Endometrium (tissue), 2 donors: ENCODE results near the gene ARMC9.
A peak's percentile ranks its signal among the peaks of the same experiment; 100 is the strongest.
"Not testable (repeated sequence)": the region's sequence is repeated elsewhere in the genome, so short reads cannot be mapped to it uniquely, and the experiment has no call there.

Experiments used
- FAIRE-seq: peaks from 2 replicates; lab custom pipeline; 2012; peaks lifted over from hg19 to GRCh38; lab: Jason Lieb, UNC
- donor health status: control.
- donor health status: control.

ARMC9 gene

DNA sequence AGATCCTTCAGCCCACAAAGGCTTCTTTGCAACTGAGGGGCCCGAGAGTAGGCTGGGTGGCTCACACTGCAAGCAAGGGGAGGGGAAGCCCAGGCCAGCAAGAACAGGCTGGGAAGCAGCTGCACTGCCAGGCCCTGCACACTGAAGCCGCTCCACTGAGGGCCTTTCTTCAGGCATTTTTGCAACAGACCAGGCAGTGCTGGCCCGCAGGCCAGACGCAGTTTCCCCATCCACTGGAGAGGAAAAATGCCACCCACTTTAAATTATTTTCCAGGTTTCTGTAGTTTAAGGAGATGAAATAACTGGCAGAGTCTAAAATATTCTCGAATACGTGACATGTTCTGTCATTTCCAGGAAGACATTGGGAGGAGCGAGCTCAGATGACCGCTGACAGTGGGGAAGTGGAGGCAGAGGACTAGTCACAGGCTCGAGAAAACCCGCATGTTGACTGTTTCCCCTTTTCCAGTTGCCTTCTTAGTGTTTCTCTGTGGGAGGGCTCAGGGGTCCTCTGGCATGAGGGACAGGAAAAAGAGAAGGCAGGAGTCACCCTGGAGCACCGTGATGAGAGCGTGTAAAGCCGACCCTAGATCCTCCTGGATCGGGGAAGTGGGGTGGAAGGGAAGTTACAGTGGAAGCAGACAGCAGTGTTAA lies 143.8 kb downstream of the ARMC9 start:
- no peak for FAIRE-seq

DNA sequence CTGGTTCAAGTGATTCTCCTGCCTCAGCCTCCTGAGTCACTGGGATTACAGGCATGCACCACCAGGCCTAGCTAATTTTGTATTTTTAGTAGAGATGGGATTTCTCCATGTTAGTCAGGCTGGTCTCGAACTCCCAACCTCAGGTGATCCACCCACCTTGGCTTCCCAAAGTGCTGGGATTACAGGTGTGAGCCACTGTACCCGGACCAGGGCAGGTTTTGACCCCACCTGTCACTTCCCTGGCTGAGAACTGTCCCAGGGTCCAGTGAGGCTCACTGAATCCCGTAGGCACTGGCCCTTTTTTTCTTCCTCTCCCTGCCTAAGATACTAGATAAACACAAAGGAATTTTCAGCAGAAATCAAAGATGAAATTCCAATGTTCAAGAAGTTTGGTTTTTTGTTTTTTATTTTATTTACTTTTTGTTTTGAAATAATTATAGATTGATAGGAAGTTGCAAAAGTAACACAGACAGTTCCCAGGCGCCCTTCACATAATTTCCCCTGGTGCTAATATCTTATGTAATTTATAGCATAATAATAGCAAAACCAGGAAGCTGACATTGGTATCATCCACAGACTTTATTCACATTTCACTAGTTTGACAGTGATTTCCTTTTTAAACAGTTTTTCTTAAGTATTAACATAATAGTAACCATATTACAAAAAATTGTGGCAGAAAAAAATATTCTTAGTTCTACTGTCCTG lies 144.7 kb downstream of the ARMC9 start:
- no peak for FAIRE-seq

DNA sequence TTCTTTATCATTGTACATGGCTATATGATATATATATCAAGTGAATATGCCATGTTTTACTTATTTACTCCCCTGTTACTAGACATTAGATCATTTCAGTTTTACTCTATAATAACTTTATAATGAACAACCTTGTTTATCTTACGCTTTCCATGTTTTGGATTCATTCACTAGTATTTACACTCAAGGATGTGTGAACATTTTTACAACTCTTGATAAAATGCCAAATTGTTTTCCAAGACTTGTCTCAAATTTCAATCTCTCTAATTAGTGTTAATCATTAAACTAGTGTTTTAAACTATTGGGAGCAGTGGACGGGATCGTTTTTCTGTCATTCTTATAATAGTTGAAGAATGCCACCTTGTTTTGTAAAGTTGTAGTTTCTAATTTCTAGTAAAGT lies 145.6 kb downstream of the ARMC9 start:
- FAIRE-seq: peak; percentile 68

DNA sequence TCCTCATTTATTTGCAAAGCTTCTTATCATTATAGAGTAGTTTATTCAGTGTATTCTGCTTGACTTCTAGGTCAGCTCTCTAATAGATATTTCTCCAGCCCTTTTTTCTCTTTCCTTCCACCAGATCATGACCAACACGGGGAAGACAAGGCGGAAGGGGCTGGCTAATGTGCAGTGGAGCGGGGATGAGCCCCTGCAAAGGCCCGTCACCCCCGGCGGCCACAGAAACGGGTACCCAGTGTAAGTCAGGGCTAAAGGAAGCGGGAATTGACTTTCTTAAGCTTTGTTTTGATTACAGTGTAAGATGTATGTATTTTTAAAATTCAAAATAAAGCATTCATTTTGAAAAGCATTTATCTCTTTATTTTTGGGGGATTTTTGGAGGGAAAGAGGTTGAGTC lies 146.4 kb downstream of the ARMC9 start:
- FAIRE-seq: no peak

DNA sequence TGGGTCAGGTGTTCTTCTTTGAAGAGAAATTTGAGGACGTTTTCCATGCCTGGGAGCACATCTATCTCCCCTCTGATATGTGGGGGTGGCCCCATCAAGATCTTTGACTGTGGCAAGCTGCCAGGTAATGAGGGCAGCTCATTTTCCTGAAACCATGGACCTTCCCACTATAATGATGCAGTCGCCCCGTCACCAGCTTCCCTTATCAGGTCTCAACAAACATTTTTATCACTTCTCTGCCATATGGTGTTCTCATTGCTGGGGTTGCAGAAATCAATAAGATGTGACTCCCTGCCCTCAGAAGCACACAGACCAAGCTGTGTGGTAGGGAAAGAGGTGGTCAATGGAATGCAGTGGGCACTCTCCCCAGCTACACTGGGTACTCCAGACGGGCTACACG lies 148.7 kb downstream of the ARMC9 start:
- FAIRE-seq: no peak

DNA sequence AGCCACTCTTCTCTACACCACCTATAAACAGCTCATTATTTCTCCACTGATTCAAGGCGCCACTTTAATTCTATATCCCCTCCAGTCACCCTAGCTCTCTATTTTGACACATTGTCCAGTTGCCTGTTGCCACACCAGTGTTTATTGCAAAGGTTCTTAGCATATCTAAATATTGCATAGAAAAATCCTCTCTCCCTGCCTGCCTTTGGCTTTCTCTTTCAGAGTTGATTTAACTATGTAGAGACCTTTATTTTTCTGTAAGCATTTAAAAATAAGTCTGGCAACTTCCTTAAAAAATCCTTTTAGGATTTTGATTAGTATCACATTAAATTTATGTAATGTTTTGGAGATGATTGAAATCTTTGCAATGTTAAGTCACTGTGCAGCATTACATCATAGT lies 149.2 kb downstream of the ARMC9 start:
- no peak for FAIRE-seq

DNA sequence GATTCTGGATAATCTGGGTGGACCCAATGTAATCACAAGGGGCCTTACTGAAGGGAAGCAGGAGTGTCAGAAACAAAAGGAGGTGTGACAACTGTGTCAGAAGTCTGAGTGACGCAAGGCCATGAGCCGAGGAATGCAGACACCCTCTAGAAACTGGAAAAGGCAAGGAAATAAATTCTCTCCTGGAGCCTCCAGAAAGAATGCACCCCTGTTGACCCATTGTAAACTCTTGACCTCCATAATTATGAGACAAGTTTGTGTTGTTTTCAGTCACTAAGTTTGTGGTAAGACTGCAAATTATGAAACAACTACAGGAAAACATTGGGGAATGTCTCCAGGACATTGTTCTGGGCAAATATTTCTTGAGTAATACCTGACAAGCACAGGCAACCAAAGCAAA lies 149.7 kb downstream of the ARMC9 start:
- no peak for FAIRE-seq

DNA sequence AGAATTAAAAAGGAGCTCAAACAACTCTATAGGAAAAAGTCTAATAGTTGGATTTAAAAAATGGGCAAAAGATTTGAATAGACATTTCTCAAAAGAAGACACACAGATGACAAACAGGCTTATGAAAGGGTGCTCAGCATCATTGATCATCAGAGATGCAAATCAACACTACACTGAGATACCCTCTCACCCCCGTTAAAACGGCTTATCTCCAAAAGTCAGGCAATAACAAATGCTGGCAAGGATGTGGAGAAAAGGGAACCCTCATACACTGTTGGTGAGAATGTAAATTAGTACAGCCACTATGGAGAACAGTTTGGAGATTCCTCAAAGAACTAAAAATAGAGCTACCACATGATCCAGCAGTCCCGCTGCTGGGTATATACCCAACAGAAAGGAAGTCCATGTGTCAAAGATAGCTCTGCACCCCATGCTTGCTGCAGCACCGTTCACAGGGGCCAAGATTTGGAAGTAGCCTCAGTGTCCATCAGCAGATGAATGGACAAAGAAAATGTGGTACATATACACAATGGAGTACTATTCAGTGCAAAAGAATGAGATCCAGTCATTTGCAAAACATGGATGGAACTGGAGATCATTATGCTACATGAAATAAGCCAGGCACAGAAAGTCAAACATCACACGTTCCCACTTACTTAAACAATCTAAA lies 150.4 kb downstream of the ARMC9 start:
- no peak for FAIRE-seq

DNA sequence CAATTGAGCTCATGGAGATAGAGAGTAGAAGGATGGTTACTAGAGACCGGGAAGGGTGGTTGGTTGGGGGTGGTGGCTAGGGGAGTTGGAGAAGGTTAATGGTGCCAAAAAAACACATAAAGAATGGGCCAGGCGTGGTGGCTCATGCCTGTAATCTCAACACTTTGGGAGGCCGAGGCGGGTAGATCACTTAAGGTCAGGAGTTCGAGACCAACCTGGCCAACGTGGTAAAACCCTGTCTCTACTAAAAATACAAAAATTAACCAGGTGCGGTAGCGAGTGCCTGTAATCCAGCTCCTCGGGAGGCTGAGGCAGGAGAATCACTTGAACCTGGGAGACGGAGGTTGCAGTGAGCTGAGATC lies 150.9 kb downstream of the ARMC9 start:
- FAIRE-seq: not testable (repeated sequence)

DNA sequence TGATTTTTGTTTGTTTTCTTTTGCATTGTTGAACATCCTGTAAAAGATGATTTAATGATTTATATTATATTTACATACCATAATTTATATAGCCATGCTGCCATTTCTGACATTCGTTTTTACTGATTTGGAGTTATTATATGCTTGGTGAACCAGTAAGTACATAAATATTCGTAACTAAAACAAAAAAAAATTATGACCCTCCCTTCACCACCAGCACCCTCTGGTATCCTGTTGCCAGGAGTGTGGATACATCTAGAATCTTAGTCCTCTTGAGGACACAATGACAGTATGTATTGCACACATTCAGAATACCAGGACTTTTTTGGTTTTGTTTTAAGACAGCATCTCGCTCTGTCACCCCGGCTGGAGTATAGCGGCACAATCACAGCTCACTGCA lies 153.2 kb downstream of the ARMC9 start:
- no peak for FAIRE-seq

DNA sequence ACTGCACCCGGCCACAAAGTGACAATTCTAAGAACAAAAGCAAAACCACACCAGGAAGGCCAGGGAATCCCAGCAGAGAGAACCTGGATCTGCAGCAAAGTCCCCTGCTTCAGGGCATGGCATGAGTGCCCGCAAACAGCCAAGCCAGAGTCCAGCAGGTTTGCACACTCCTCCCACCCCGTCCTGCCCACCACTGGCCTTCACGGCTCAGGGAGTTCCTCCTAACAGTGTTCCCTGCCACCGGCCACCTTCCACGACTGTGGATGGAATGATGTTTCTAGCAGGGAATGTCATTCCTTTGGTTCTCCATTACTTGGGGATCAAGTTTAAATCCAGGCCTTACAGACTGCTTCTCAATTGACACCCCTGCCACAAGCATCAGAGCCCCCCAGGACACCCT lies 155.0 kb downstream of the ARMC9 start:
- FAIRE-seq: no peak

DNA sequence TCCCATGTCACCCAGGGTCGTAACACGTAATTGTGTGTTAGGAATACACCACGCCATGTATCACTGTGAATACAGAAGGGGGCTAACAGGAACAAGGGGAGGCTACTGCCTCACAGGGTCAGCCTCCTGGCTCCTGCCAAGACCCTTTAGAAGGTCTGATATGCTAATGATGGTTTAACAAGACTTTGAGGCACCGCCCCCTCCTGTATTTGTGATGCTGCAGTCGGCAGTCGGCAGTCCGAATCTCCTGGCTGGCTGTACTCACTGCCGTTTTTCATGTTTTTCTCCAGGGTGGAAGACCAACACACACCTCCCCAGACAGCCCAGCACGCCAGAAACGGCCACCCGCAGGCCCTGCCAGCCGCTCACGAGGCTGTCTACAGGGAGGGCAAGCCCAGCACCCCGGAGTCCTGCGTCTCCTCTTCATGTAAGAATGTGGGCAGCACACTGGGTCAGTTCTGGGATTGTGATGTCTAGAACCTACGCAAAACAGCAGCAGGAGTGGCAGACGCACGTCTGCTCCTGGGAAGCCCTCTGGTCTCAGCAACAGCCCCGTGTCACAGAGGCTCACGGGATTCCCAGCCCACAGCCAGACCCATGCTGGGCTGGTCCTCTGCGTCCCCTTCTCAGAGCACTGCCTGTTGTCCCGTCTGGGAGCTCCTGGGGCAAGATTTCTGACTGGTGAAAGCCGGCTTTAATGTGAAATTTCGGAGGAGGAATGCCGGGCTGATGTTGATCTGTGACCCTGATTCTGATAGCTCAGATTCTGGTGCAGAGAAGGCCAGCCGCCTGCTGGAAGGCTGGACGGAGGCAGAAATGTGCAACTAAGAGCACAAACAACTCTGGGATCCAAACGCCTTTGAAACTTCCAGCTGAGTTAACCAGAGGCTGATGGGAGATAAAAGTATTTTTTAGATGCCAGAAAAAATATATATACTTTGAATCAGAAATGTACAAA lies 157.4 kb downstream of the ARMC9 start:
- FAIRE-seq: no peak

DNA sequence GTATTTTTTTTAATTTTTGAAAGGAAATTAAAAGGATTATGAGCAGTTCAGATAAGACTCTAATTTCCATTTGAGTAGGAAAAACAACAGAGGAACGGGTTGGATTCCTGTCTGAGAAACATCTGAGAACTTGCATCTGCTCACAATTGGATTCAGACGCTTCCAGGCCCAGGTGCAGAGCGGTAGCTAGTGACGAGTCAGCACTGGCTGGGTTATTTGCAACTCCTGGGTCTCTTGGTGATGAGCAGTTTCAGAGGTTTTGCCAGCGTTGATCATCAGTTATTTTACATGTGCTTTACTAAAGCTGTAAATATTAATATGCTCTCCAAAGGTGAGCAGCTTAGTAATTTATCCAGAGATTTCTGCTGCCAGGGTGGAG lies 158.0 kb downstream of the ARMC9 start:
- FAIRE-seq: no peak

DNA sequence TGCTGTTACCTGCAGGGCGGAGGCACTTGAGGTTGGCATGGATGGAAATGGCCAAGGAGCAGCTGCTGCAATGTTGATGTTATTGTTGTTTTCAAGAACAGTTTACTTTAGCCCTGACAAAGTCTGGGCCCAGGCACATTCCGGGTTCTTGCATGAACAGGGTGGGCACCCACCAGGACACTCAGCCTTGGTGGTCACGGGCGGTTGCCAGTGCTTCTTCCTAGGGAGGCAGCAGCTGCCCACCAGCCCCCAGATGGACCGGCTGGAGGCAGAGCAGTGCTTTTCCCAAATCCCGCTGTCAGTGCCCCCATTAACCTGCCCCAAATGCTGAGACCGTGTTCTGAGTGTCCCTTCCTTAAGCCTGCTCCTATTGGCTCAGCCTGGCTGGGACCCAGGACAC lies 158.6 kb downstream of the ARMC9 start:
- no peak for FAIRE-seq

DNA sequence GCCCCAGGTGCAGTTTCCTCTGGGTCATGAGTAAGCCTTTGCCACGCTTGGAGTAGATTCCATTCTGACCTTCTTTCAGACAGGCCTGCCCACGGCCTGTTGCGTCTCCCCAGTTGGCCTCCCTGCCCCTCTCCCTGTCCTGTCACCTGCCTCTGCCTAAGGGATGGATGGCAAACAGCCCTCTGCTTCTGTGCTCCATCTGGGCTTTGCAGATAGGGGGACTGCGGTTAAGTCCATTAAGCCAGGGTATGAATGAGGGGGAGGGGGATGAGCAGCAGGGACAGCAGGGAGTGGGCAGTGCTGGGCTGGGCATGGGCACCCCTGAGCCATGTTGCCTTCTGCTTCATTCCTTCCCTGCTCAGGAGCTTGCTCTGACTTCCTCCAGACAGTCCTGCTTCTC lies 159.5 kb downstream of the ARMC9 start:
- no peak for FAIRE-seq

DNA sequence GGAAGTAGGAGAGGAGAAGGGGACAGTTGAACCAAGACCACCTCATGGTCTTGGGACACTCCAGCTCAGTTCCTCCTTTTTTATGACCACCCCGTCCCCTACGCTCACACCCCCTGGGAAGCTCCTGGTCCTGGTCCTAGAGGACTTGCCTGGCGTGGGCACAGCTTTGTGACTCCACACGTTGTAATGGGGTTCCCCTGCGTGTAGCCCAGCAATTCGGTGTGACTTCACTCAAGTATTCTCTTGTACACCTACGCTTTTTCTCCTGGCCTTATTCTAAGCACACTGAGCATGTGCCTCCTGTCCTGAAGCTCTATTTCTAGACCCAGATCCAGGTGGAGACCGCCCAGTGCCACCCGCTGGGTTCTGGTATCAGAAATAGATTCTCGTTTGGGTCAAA lies 161.0 kb downstream of the ARMC9 start:
- FAIRE-seq: no peak

DNA sequence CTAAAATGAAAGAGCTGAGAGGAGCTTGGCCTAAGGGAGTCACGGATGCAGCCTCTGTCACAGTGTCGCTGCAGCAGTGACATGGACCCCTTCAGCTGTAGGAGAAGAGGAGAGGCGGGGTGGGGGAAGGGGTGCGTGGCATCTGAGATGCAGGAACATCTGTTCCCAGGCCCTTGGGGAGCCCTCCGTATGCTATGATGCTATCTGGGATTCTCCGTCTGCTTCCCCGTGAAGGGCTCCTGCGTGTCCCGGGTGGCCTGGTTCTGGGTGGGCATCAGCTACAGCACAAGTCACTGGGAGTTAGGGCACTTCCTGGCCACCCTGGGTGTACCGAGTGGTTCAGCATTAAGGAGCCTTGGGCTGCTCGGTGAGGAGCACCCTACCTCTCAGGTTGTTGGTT lies 161.5 kb downstream of the ARMC9 start:
- no peak for FAIRE-seq

DNA sequence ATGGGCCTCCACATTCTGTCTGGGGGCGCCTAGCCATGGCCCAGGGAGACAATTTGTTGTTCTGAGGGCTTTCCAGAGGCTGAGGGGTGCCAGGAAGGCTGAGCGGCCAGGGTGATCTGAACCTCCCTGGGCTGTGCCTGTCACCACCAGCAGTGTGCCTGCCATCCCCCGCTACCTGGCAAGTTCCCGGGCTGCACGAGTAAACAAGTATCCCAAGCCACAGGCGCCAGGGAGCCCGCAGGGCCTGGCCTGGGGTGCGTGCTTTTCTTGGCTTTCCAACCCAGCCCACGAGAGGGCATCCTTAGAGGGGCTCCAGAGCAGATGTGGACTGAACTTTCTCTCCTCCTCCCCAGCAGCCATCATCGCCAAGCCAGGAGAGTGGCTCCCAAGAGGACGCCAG lies 162.0 kb downstream of the ARMC9 start:
- no peak for FAIRE-seq

DNA sequence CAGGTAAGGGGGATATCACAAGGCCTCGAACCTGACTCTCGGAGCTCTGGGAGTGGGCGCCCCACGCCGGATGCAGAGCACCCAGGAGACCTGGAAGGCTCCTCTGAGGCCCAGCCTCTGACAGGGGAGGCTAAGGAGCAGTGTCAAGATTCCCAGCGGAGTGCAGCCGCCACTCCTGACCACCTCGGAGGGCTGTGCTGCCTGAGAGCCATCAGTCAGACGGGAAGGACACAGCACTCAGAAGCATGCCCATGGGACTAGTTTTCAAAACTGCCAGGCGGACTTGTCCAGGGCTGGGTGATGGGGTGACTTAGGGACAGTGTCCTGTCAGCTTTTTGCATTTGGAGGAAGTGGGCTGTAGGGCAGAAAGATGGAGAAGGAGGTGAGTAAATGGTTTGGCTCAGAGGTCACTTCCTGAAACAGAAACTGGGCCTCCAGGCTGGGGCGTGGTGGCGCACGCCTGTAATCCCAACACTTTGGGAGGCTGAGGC lies 162.5 kb downstream of the ARMC9 start:
- no peak for FAIRE-seq

DNA sequence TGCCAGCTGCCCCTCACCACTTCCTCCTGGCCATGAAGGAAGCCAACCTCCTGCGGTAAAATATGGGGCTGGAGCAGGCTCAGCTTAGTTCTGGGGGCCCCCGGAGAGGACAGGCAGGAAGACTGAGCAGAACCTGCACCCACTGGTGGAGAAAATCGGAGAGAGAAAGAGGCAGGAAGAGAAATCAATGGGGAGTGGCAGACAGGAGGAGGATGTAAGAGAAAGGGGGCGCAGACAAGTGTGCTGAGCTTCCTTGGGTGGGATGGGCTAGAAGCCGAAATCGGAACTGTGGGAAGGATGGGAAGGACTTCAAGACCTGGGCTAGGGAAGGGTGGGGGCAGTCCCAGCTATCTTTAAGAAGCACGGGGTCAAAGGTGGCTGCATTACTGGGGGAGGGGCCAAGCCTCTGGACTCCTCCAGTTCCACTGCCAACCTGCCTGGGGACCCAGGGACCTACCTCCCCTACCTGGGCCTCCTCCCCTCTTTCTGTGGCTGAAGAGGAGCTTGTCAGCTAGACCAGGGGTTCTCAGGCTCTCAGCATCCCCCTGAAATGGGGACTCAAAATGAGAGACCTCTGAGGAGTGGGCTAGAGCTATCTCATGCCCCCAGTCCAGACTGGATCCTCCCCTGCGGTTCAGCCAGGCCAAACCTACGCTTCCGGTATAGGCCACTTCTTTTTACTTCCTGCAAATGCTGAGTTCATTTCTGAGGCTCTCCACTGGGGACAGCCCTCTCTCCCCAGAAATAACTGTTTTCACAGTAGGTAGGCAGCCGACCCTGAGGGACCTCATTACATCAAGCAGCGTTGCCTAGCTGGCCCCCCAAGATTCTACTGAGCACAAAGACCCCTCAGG lies 163.5 kb downstream of the ARMC9 start:
- FAIRE-seq: no peak

DNA sequence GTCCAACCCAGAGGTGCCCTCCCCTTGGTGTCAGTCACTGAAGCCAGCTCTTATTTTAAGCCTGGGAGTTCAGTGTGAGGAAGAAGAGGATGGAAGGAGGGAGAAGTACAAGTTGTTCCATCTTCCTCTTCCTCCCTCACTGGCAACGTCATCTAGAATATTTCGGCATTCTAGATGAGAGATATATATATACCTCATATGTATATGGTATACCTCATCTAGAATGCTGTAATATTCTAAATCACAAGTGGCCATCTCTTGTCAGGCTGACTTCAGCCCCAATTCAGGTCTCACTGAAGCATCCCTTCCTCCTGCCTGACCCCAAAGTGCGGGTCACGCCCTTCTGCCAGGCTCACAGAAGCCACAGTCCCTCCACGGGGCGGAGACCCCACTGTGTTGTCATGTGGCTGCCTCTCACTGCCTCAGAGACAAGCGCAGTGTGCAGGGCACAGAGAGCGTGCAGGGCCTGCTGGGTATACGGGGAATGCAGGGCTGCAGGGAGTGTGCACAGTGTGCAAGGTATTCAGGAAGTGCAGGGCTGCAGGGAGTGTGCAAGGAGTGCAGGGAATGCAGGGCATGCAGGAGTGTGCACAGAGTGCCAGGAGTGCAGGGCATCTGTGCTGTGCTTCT lies 164.2 kb downstream of the ARMC9 start:
- FAIRE-seq: no peak
